HL-60/S4 treated with retinoic acid at 250 ng/mL for 4 days and 3 days (cell line): Measurements from ENCODE around the gene GPD2.

Experiments used
- in situ Hi-C: fragments of 300-500 bp; cut with MboI; formaldehyde crosslinking; loops from 2 replicates; pipeline ENCODE4 v1.7.0; 2022; ENCODE audit warnings: low sequenced_read_pairs

Gene GPD2

GRCh38 chr2:156435718-156436496 is at the start of gene GPD2:
Gene GPD2, plus strand, starts transcription at chr2:156436379. Its CDS starts 39,727 bp downstream, at chr2:156476106.
- in situ Hi-C loops: no loop called here

GRCh38 chr2:156394033-156394741 is 42.0 kb upstream of the GPD2 start:
- in situ Hi-C loops: no loop called here

- in situ Hi-C loops: no loop called here
Observed at GRCh38 chr2:156396126-156396525, 40.1 kb upstream of the GPD2 start.

- in situ Hi-C loops: no loop called here
Observed at GRCh38 chr2:156397229-156397628, 39.0 kb upstream of the GPD2 start.

- in situ Hi-C loops: no loop called here
Observed at GRCh38 chr2:156398176-156398575, 38.0 kb upstream of the GPD2 start.

- in situ Hi-C loops: no loop called here
Observed at GRCh38 chr2:156399224-156399949, 36.8 kb upstream of the GPD2 start.

GRCh38 chr2:156399950-156400705 is 36.1 kb upstream of the GPD2 start:
- in situ Hi-C loops: no loop called here

GRCh38 chr2:156400706-156401678 is 35.2 kb upstream of the GPD2 start:
- in situ Hi-C loops: no loop called here

- in situ Hi-C loops: no loop called here
Observed at GRCh38 chr2:156401861-156402260, 34.3 kb upstream of the GPD2 start.

GRCh38 chr2:156405586-156405985 is 30.6 kb upstream of the GPD2 start:
- in situ Hi-C loops: no loop called here

GRCh38 chr2:156411835-156412234 is 24.3 kb upstream of the GPD2 start:
- in situ Hi-C loops: no loop called here

GRCh38 chr2:156421851-156422250 is 14.3 kb upstream of the GPD2 start:
- in situ Hi-C loops: no loop called here

GRCh38 chr2:156423674-156424282 is 12.4 kb upstream of the GPD2 start:
- in situ Hi-C loops: no loop called here

- in situ Hi-C loops: no loop called here
Observed at GRCh38 chr2:156427074-156427473, 9.1 kb upstream of the GPD2 start.

- in situ Hi-C loops: no loop called here
Observed at GRCh38 chr2:156429211-156429610, 7.0 kb upstream of the GPD2 start.

- in situ Hi-C loops: no loop called here
Observed at GRCh38 chr2:156430236-156430979, 5.8 kb upstream of the GPD2 start.

GRCh38 chr2:156430980-156431358 is 5.2 kb upstream of the GPD2 start:
- in situ Hi-C loops: no loop called here

GRCh38 chr2:156434461-156435291 is 1.5 kb upstream of the GPD2 start:
- in situ Hi-C loops: no loop called here
